Chondrocyte (in vitro differentiated cells): Measurements from ENCODE around the gene TNIP3. TPM values are rescaled to one million over a fixed set of nuclear protein-coding genes. Genes with fewer than 3 reads are reported as not detected.

Source experiments
- DNase-seq: peaks from one replicate; pipeline ENCODE4 v3.0.0; 2021; ENCODE audit warnings: mixed read lengths, low spot score
- H3K27ac Mint-ChIP-seq: one replicate; pipeline ENCODE4 v1.8.0; 2021; ENCODE audit warnings: mild to moderate bottlenecking, moderate library complexity, mixed read lengths; ENCODE audit not compliant: unreplicated experiment
- H3K27me3 Mint-ChIP-seq: 2 replicates; pipeline ENCODE4 v1.8.0; 2021; ENCODE audit warnings: low read depth, mixed read lengths
- H3K36me3 Mint-ChIP-seq: 2 replicates; pipeline ENCODE4 v1.8.0; 2021; ENCODE audit warnings: low read depth, mixed read lengths
- H3K4me1 Mint-ChIP-seq: 2 replicates; pipeline ENCODE4 v1.8.0; 2021; ENCODE audit warnings: low read depth, mild to moderate bottlenecking, mixed read lengths
- H3K4me3 Mint-ChIP-seq: one replicate; pipeline ENCODE4 v1.8.0; 2021; ENCODE audit warnings: mild to moderate bottlenecking, moderate library complexity, mixed read lengths; ENCODE audit not compliant: unreplicated experiment
- H3K9me3 Mint-ChIP-seq: 2 replicates; pipeline ENCODE4 v1.8.0; 2021; ENCODE audit warnings: low read depth, mixed read lengths
- CTCF ChIP-seq: fragments of 200-600 bp; sonication (generic); IDR thresholded peaks from 2 replicates; pipeline ENCODE4 v1.5.0; 2021; ENCODE audit warnings: antibody characterized with exemption, mild to moderate bottlenecking, moderate library complexity
- total RNA-seq: library from RNA; stranded (reverse); gene quantifications from 3 replicates; pipeline ENCODE4 v1.2.1, GENCODE V29; 2021

TNIP3 gene
- total RNA-seq, 1 donor from 2014 or later = not detected

GRCh38 chr4:121126449-121127006, 37.6 kb downstream of the TNIP3 start:
- no peaks in the 10 kb centered on the region for H3K36me3 Mint-ChIP-seq
- H3K27me3 Mint-ChIP-seq = no peaks in the 10 kb centered on the region
- no peak for TF ChIP-seq CTCF
- H3K4me3 Mint-ChIP-seq = no peak overlapping the region
- peaks cover 4% of the 10 kb centered on the region for H3K4me1 Mint-ChIP-seq
- DNase-seq = no peak
- H3K27ac Mint-ChIP-seq = no peak overlapping the region
- peaks cover 3% of the 10 kb centered on the region for H3K9me3 Mint-ChIP-seq

- DNase-seq = no peak
- Mint-ChIP-seq H3K36me3 (no peaks in the 10 kb centered on the region), H3K27ac (no peak overlapping the region), H3K27me3 (no peaks in the 10 kb centered on the region), H3K9me3 (peaks cover 3% of the 10 kb centered on the region), H3K4me3 (no peak overlapping the region), H3K4me1 (peaks cover 4% of the 10 kb centered on the region)
- no peak for TF ChIP-seq CTCF
Measured at GRCh38 chr4:121125498-121125885, 38.6 kb downstream of the TNIP3 start.

- Mint-ChIP-seq H3K27me3 (peaks cover 1% of the 10 kb centered on the region), H3K9me3 (no peaks in the 10 kb centered on the region), H3K27ac (no peak overlapping the region)
Measured at GRCh38 chr4:121122661-121123060, 41.5 kb downstream of the TNIP3 start.

GRCh38 chr4:121119715-121120114, 44.4 kb downstream of the TNIP3 start:
- no peak for DNase-seq
- Mint-ChIP-seq H3K9me3 (no peaks in the 10 kb centered on the region), H3K4me3 (no peak overlapping the region), H3K36me3 (no peaks in the 10 kb centered on the region), H3K4me1 (peaks cover 4% of the 10 kb centered on the region), H3K27ac (no peak overlapping the region), H3K27me3 (peaks cover 4% of the 10 kb centered on the region)
- TF ChIP-seq CTCF = no peak

More at GRCh38 chr4:121122661-121123060, 41.5 kb downstream of the TNIP3 start:
- Mint-ChIP-seq H3K4me1 (peaks cover 4% of the 10 kb centered on the region), H3K4me3 (no peak overlapping the region), H3K36me3 (no peaks in the 10 kb centered on the region)
- DNase-seq = no peak
- no peak for TF ChIP-seq CTCF

GRCh38 chr4:121118344-121118743, 45.8 kb downstream of the TNIP3 start:
- Mint-ChIP-seq H3K4me1 (peaks cover 4% of the 10 kb centered on the region), H3K4me3 (no peak overlapping the region), H3K27ac (no peak overlapping the region), H3K9me3 (no peaks in the 10 kb centered on the region), H3K36me3 (no peaks in the 10 kb centered on the region), H3K27me3 (peaks cover 10% of the 10 kb centered on the region)
- no peak for DNase-seq
- no peak for TF ChIP-seq CTCF
